Heart left ventricle (tissue), 16 donors: ENCODE data around the gene TMBIM1. TPM values are rescaled to one million over a fixed set of nuclear protein-coding genes. Genes with fewer than 3 reads are reported as not detected.

ENCODE experiments used
- ATAC-seq, 4 donors: fragments of 200-7000 bp; cut with Tn5 transposase; one replicate each; pipeline ENCODE4 v1.9.1; 2020 to 2022; ENCODE audit warnings: moderate library complexity in 4 of 4, mild to moderate bottlenecking in 3 of 4, moderate number of reproducible peaks in 1 of 4
- DNase-seq, 5 donors: peaks; one replicate each; pipeline ENCODE4 v3.0.0-alpha.2; 2020
- H3K27ac ChIP-seq, 12 donors: fragments of 200-600 bp; sonication (generic) in 4 of 12; one replicate each; pipeline versions ENCODE4 v1.5.0 to v1.8.0; 2016 to 2022; ENCODE audit warnings: mild to moderate bottlenecking in 2 of 12
- H3K27me3 ChIP-seq, 9 donors: fragments of 200-600 bp; sonication (generic) in 2 of 9; one replicate each; pipeline versions ENCODE4 v1.5.1 to v1.8.0; 2016 to 2022; ENCODE audit warnings: mild to moderate bottlenecking in 3 of 9
- H3K36me3 ChIP-seq, 9 donors: fragments of 200-600 bp; sonication (generic) in 2 of 9; one replicate each; pipeline versions ENCODE4 v1.5.0 to v1.8.0; 2018 to 2022; ENCODE audit warnings: mild to moderate bottlenecking in 2 of 9
- H3K4me1 ChIP-seq, 12 donors: fragments of 200-600 bp; sonication (generic) in 4 of 12; one replicate each; pipeline versions ENCODE4 v1.5.0 to v1.8.0; 2016 to 2022; ENCODE audit warnings: mild to moderate bottlenecking in 3 of 12
- H3K4me3 ChIP-seq, 12 donors: fragments of 200-600 bp; sonication (generic) in 4 of 12; one replicate each; pipeline versions ENCODE4 v1.5.0 to v1.8.0; 2017 to 2022; ENCODE audit warnings: mild to moderate bottlenecking in 9 of 12, moderate library complexity in 4 of 12
- H3K9me3 ChIP-seq, 12 donors: fragments of 200-600 bp; sonication (generic) in 4 of 12; one replicate each; pipeline versions ENCODE4 v1.5.0 to v1.8.0; 2016 to 2022; ENCODE audit warnings: mild to moderate bottlenecking in 1 of 12
- POLR2A ChIP-seq, 2 donors: fragments of 450-650 bp; IDR thresholded peaks; one replicate each; pipeline ENCODE4 v1.6.1; 2017; ENCODE audit warnings: antibody characterized with exemption in 2 of 2, mild to moderate bottlenecking in 2 of 2, moderate library complexity in 2 of 2
- WGBS, 4 donors: extraction: QIAGEN DNeasy Blood & Tissue Kit in 2 of 4; methylation state at CpG; one replicate each; pipeline versions ENCODE4 v1.1.5 to v1.1.7; 2013 to 2018; 5-methylcytosine and 5-hydroxymethylcytosine counted together
- intact Hi-C, 10 donors: fragments of 100-400 bp; cut with DNase I; formaldehyde crosslinking; loops; one replicate each; pipeline versions ENCODE4 v1.11.1 to v1.14.2; 2022
- polyA plus RNA-seq, 2 donors: library from polyadenylated mRNA; stranded (reverse); fragments of 200-250 nt; gene quantifications; one replicate each; pipeline ENCODE4 v1.2.3, GENCODE V29; 2013
- total RNA-seq, 9 donors: library from RNA; depleted of rRNA in 2 of 9; stranded (reverse); fragments of >200 nt in 2 of 9; fragmentation: NEBNext Ultra II Directional in 3 of 9; extraction: Animal tissue kit (Norgen Biotek cat#: 25700) in 3 of 9; gene quantifications; one replicate each; pipeline versions ENCODE4 v1.1.0 to v1.2.4, GENCODE V29; 2016 to 2023
- TF ChIP-seq, protein P1 (sequence below), 12 donors: fragments of 200-600 bp; sonication (generic) in 4 of 12; IDR thresholded peaks; one replicate each; pipeline versions ENCODE4 v1.5.0 to v1.8.0; 2018 to 2022; ENCODE audit warnings: antibody characterized with exemption in 12 of 12, mild to moderate bottlenecking in 5 of 12
- donor health status: ischemic (EF 13 %, LVEDD 7.1; RV severe dilation, severe dysfunction).
- donor health status: healthy with polysubstance abuse.
- donor health status: DM: no; HTN: yes; CAD: no.
- donor health status: DM: no; HTN: no; CAD: no.
- donor health status: ischemic (EF 25% LVEDD 6.9; RV normal size, moderate dysfunction).
- donor health status: ischemic (EF 25% LVEDD 5.7; RV mildly dilated, moderate dysfunction).
- donor health status: healthy.
- donor health status: DM: yes; HTN: yes; CAD: no.
- donor health status: ischemic (EF 35%, LVEDD 5.7; RV mildly dilated, moderate dysfunction).
- donor health status: nonischemic (EF 11% LVEDD 7.7; RV severe dilation, severe dysfunction).
- donor health status: DM: yes; HTN: yes; CAD: no.
- donor health status: PGD.
- donor health status: ischemic (EF 29% LVEDD 5.4; RV normal size, mild dysfunction).
- donor health status: nonischemic (EF 23%, LVEDD 6.1; RV moderate dilation, normal function).

The TMBIM1 gene
- total and polyA plus RNA-seq, 11 donors = 41.8 to 208 (median 126) TPM

DNA sequence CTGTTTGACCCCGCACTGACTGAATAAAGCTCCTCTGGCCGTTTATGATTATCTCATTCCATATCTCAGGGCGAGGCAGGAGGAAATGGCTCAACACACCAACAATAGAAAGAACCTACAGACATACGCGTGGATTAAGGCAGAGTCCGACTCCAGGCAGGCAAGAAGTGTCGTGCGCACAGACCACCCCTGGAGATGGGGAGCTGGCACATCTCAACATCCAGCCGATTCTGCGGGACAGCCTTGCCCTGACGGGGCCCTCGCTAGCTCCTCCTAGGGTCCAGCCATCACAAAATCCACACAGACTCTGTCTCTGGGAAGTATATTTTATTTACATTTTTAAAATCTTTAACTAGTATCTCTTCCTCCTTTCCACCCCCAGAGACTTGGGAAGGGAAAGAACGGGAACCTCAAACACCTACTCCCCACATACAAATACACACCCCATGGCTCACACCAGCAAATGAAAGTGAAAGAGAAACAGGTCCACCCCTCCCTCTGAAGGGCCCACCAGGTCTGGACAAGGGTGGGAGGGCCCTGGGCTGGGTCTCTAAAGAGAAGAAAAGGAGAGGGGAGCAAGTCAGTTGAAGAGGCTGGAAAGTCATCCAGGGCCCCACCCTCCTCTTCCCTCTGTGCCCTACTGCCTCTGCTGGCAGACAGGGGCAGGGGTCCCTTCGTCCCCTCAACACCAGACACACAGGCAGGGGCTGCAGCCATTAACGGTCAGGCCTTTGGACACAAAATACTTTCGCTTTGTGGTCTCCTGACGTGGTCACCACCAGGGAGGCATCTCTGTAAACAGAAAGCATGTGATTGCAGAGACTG lies 28.3 kb downstream of the TMBIM1 start:
- 67 to 81% (median 69%) methylated on average over 15 to 17 of the region's 17 CpGs for WGBS, 4 donors
- Histone ChIP-seq H3K27me3 (no peaks in the 10 kb centered on the region), H3K27ac (peak overlapping the region in 4 of 12 donors; percentile 13 to 67 (median 44)), H3K4me3 (no peak overlapping the region), H3K36me3 (peaks cover 0 to 58% (median 50%) of the 10 kb centered on the region in 9 donors), H3K9me3 (no peaks in the 10 kb centered on the region), H3K4me1 (peaks cover 4 to 75% (median 49%) of the 10 kb centered on the region in 12 donors)
- TF ChIP-seq POLR2A (IDR thresholded peaks at IDR 0.05) = no peak
- TF ChIP-seq, protein P1, sequence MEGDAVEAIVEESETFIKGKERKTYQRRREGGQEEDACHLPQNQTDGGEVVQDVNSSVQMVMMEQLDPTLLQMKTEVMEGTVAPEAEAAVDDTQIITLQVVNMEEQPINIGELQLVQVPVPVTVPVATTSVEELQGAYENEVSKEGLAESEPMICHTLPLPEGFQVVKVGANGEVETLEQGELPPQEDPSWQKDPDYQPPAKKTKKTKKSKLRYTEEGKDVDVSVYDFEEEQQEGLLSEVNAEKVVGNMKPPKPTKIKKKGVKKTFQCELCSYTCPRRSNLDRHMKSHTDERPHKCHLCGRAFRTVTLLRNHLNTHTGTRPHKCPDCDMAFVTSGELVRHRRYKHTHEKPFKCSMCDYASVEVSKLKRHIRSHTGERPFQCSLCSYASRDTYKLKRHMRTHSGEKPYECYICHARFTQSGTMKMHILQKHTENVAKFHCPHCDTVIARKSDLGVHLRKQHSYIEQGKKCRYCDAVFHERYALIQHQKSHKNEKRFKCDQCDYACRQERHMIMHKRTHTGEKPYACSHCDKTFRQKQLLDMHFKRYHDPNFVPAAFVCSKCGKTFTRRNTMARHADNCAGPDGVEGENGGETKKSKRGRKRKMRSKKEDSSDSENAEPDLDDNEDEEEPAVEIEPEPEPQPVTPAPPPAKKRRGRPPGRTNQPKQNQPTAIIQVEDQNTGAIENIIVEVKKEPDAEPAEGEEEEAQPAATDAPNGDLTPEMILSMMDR (IDR thresholded peaks at IDR 0.05) = no peak
- intact Hi-C loops = loop anchor here in 2 of 10 donors (5.0 to 10.0 kb wide), 3 partner anchors 37 to 77 kb away; partner anchors contain the start of gene ARPC2 (in 1 of the 2)
- ATAC-seq = no peak
- DNase-seq = peak in 1 of 5 donors; percentile 42

DNA sequence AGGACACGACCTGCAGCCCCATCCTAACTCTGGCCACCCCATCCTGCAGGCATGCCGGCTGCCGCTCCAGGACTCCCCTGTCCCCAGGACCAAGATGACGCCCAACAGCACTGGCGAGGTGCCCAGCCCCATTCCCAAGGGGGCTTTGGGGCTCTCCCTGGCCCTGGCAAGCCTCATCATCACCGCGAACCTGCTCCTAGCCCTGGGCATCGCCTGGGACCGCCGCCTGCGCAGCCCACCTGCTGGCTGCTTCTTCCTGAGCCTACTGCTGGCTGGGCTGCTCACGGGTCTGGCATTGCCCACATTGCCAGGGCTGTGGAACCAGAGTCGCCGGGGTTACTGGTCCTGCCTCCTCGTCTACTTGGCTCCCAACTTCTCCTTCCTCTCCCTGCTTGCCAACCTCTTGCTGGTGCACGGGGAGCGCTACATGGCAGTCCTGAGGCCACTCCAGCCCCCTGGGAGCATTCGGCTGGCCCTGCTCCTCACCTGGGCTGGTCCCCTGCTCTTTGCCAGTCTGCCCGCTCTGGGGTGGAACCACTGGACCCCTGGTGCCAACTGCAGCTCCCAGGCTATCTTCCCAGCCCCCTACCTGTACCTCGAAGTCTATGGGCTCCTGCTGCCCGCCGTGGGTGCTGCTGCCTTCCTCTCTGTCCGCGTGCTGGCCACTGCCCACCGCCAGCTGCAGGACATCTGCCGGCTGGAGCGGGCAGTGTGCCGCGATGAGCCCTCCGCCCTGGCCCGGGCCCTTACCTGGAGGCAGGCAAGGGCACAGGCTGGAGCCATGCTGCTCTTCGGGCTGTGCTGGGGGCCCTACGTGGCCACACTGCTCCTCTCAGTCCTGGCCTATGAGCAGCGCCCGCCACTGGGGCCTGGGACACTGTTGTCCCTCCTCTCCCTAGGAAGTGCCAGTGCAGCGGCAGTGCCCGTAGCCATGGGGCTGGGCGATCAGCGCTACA lies 29.4 kb downstream of the TMBIM1 start:
- TF ChIP-seq, protein P1 (IDR thresholded peaks at IDR 0.05) = no peak
- TF ChIP-seq POLR2A (IDR thresholded peaks at IDR 0.05) = no peak
- WGBS, 4 donors = 86 to 89% (median 87%) methylated on average over 11 to 39 of the region's 39 CpGs
- no peak overlapping the region for H3K4me3 ChIP-seq
- H3K36me3 ChIP-seq = peaks cover 0 to 55% (median 47%) of the 10 kb centered on the region in 9 donors
- H3K9me3 ChIP-seq = no peaks in the 10 kb centered on the region
- ATAC-seq (no peak), DNase-seq (peak in 1 of 5 donors; percentile 62)
- no peaks in the 10 kb centered on the region for H3K27me3 ChIP-seq
- peak overlapping the region in 6 of 12 donors; percentile 35 to 92 (median 88) for H3K27ac ChIP-seq
- peaks cover 3 to 75% (median 53%) of the 10 kb centered on the region in 12 donors for H3K4me1 ChIP-seq
- intact Hi-C loops = loop anchor here in 2 of 10 donors (5.0 to 10.0 kb wide), 3 partner anchors 36 to 76 kb away; partner anchors contain the start of gene ARPC2 (in 1 of the 2)

DNA sequence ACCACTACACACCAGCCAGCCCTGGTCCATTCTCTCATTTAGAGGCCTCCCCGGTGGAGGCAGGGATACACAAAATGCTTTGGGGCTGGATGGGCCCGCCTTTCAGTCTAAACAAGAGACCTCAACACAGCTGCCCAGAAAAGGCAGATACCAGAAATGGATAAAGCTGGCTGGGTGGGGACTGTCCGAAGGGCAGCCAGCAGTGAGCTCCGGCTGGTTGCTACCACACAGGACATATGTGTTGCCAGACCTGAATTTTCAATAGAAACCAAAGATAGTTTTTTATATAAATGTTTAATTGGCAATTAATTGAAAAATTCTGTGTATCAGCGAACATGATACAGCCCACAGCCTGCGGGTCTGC lies 30.1 kb downstream of the TMBIM1 start:
- ATAC-seq (no peak), DNase-seq (no peak)
- TF ChIP-seq, protein P1 (IDR thresholded peaks at IDR 0.05) = no peak
- no peak for TF ChIP-seq POLR2A (IDR thresholded peaks at IDR 0.05)
- H3K4me1 ChIP-seq = peaks cover 3 to 75% (median 56%) of the 10 kb centered on the region in 12 donors
- intact Hi-C loops = loop anchor here in 2 of 10 donors (5.0 to 10.0 kb wide), 3 partner anchors 35 to 75 kb away; partner anchors contain the start of gene ARPC2 (in 1 of the 2)
- H3K27ac ChIP-seq = peak overlapping the region in 10 of 12 donors; percentile 35 to 92 (median 88)
- H3K27me3 ChIP-seq = no peaks in the 10 kb centered on the region
- no peaks in the 10 kb centered on the region for H3K9me3 ChIP-seq
- peaks cover 0 to 48% (median 40%) of the 10 kb centered on the region in 9 donors for H3K36me3 ChIP-seq
- WGBS, 4 donors = 67 to 85% (median 75%) methylated on average over 6 of the region's 6 CpGs
- H3K4me3 ChIP-seq = no peak overlapping the region
